HepG2 (cell line): ENCODE measurements around the gene GFER.

ENCODE experiments used
- EHMT2 ChIP-seq: fragments of 200-600 bp; sonication (generic); IDR thresholded peaks from 2 replicates; pipeline ENCODE4 v1.7.0; 2017; ENCODE audit warnings: antibody characterized with exemption, low read depth, low read length, borderline replicate concordance
- EP300 ChIP-seq, 3 experiments: sonication (generic) in 1 of 3; formaldehyde crosslinking in 1 of 3; IDR thresholded peaks; 2 replicates each; pipeline versions ENCODE4 v1.5.1 to v1.6.1; 2011 to 2020; ENCODE audit warnings: low read depth in 2 of 3, low read length in 2 of 3, borderline replicate concordance in 1 of 3, improper control_type of control experiment in 1 of 3, mild to moderate bottlenecking in 1 of 3, missing genetic modification reagents in 1 of 3, moderate library complexity in 1 of 3
- POLR2AphosphoS5 ChIP-seq: IDR thresholded peaks from 2 replicates; pipeline ENCODE4 v1.6.1; 2012; ENCODE audit warnings: low read depth, low read length
- SP140L ChIP-seq: sonication (generic); formaldehyde crosslinking; IDR thresholded peaks from 2 replicates; pipeline ENCODE4 v1.4.0; 2020; ENCODE audit warnings: missing genetic modification reagents, borderline replicate concordance
- SRSF4 ChIP-seq: fragments of 200-400 bp; formaldehyde crosslinking; IDR thresholded peaks from one replicate; pipeline ENCODE4 v1.6.1; 2018; ENCODE audit warnings: mild to moderate bottlenecking, low read depth, low read length, moderate library complexity; ENCODE audit not compliant: poor library complexity, severe bottlenecking
- ZFY ChIP-seq: sonication (generic); formaldehyde crosslinking; IDR thresholded peaks from 2 replicates; pipeline ENCODE4 v1.4.0; 2020; ENCODE audit warnings: missing genetic modification reagents
- ZNF616 ChIP-seq: sonication (generic); formaldehyde crosslinking; IDR thresholded peaks from 2 replicates; pipeline ENCODE4 v1.5.0; 2020; ENCODE audit warnings: low read depth, mild to moderate bottlenecking, missing genetic modification reagents
- ZSCAN21 ChIP-seq: sonication (generic); formaldehyde crosslinking; IDR thresholded peaks from 2 replicates; pipeline ENCODE4 v1.8.0; 2022; ENCODE audit warnings: mild to moderate bottlenecking, missing genetic modification reagents, moderate library complexity, borderline replicate concordance
- TF ChIP-seq, protein P1 (sequence below): fragments of 450-650 bp; IDR thresholded peaks from 2 replicates; pipeline ENCODE4 v1.6.1; 2017; ENCODE audit warnings: mild to moderate bottlenecking
- TF ChIP-seq, protein P2 (sequence below): sonication (generic); formaldehyde crosslinking; IDR thresholded peaks from 2 replicates; pipeline ENCODE4 v1.5.1; 2020; ENCODE audit warnings: mild to moderate bottlenecking, missing genetic modification reagents, moderate library complexity

DNA sequence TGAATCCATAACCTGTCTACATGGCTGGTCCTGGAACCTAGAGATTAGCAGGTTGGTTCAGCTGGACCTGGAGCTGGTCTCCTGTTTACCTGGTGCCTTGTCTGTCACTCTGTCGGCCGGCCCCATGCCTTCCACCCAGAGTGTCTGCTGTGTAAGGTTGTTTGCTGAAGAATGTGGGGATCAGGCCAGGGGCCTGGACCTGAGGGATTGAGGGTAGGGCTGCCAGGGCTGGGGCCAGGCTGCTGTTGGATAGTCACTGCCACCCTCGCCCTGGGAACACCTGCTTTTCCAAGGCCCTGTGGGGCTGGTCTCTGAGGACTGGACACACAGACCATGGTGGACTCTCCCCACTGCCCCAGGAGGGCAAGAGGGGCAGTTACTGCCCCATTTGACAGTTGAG, 44.2 kb downstream of the GFER start:
- TF ChIP-seq, protein P1, sequence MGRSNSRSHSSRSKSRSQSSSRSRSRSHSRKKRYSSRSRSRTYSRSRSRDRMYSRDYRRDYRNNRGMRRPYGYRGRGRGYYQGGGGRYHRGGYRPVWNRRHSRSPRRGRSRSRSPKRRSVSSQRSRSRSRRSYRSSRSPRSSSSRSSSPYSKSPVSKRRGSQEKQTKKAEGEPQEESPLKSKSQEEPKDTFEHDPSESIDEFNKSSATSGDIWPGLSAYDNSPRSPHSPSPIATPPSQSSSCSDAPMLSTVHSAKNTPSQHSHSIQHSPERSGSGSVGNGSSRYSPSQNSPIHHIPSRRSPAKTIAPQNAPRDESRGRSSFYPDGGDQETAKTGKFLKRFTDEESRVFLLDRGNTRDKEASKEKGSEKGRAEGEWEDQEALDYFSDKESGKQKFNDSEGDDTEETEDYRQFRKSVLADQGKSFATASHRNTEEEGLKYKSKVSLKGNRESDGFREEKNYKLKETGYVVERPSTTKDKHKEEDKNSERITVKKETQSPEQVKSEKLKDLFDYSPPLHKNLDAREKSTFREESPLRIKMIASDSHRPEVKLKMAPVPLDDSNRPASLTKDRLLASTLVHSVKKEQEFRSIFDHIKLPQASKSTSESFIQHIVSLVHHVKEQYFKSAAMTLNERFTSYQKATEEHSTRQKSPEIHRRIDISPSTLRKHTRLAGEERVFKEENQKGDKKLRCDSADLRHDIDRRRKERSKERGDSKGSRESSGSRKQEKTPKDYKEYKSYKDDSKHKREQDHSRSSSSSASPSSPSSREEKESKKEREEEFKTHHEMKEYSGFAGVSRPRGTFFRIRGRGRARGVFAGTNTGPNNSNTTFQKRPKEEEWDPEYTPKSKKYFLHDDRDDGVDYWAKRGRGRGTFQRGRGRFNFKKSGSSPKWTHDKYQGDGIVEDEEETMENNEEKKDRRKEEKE = no peak
- TF ChIP-seq ZFY (CRISPR knock-in tag) = no peak
- no peak for TF ChIP-seq ZNF616 (CRISPR knock-in tag)
- no peak for TF ChIP-seq POLR2AphosphoS5
- TF ChIP-seq, protein P2, sequence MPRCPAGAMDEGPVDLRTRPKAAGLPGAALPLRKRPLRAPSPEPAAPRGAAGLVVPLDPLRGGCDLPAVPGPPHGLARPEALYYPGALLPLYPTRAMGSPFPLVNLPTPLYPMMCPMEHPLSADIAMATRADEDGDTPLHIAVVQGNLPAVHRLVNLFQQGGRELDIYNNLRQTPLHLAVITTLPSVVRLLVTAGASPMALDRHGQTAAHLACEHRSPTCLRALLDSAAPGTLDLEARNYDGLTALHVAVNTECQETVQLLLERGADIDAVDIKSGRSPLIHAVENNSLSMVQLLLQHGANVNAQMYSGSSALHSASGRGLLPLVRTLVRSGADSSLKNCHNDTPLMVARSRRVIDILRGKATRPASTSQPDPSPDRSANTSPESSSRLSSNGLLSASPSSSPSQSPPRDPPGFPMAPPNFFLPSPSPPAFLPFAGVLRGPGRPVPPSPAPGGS = no peak
- TF ChIP-seq EP300 (IDR thresholded peaks at IDR 0.05; ENCODE audit: low read depth in 2 of 2, low read length in 2 of 2) = no peak
- no peak for TF ChIP-seq EP300 (CRISPR knock-in tag; IDR thresholded peaks at IDR 0.05; ENCODE audit: borderline replicate concordance)
- TF ChIP-seq SRSF4 = no peak
- TF ChIP-seq EHMT2 = no peak
- TF ChIP-seq ZSCAN21 = no peak
- no peak for TF ChIP-seq SP140L (CRISPR knock-in tag)
